OCI-LY3 (cell line): ENCODE measurements around the gene TNNI2.

Experiments
- H2AFZ ChIP-seq: fragments of 200-600, 300-600 bp; shearing (Covaris generic); 2 replicates; pipeline ENCODE4 v1.6.0; 2014; ENCODE audit warnings: antibody characterized with exemption, low read depth, low read length
- H3K27ac ChIP-seq: fragments of 200-600, 300-600 bp; sonication (generic); 2 replicates; pipeline ENCODE4 v1.5.1; 2014; ENCODE audit warnings: mild to moderate bottlenecking, low read length, moderate library complexity, mixed read lengths
- H3K27me3 ChIP-seq: fragments of 200-600, 300-600 bp; sonication (generic); 2 replicates; pipeline ENCODE4 v1.6.1; 2014; ENCODE audit warnings: low read depth, low read length, mixed read lengths
- H3K36me3 ChIP-seq: fragments of 200-600, 300-600 bp; sonication (generic); replicated peaks from 2 replicates; pipeline ENCODE3; 2014; ENCODE audit warnings: low read depth, low read length, mixed read lengths
- H3K4me1 ChIP-seq: fragments of 300-600, 200-600 bp; sonication (generic); 2 replicates; pipeline ENCODE4 v1.6.1; 2014; ENCODE audit warnings: low read length, mixed read lengths
- H3K4me2 ChIP-seq: fragments of 200-600, 300-600 bp; sonication (generic); 2 replicates; pipeline ENCODE4 v1.6.1; 2014; ENCODE audit warnings: low read length, mixed read lengths
- H3K4me3 ChIP-seq: fragments of 300-600, 200-600 bp; sonication (generic); 2 replicates; pipeline ENCODE4 v1.5.1; 2014; ENCODE audit warnings: antibody characterized with exemption, mild to moderate bottlenecking, low read length, moderate library complexity
- H3K79me2 ChIP-seq: fragments of 300-600, 200-600 bp; shearing (Covaris generic); 2 replicates; pipeline ENCODE4 v1.6.1; 2014; ENCODE audit warnings: mild to moderate bottlenecking, low read length, mixed read lengths
- H3K9ac ChIP-seq: fragments of 300-600, 200-600 bp; shearing (Covaris generic); 2 replicates; pipeline ENCODE4 v1.6.0; 2014; ENCODE audit warnings: mild to moderate bottlenecking, low read length, moderate library complexity
- H3K9me3 ChIP-seq: fragments of 200-600, 300-600 bp; shearing (Covaris generic); 2 replicates; pipeline ENCODE4 v1.6.1; 2014; ENCODE audit warnings: low read length, mixed read lengths; ENCODE audit not compliant: insufficient read depth
- H4K20me1 ChIP-seq: fragments of 200-600, 300-600 bp; sonication (generic); 2 replicates; pipeline ENCODE4 v1.6.1; 2016; ENCODE audit warnings: low read length, mixed read lengths; ENCODE audit not compliant: insufficient read depth
- CTCF ChIP-seq: fragments of 200-600, 300-600 bp; sonication (generic); IDR thresholded peaks from 2 replicates; pipeline ENCODE4 v1.5.1; 2014; ENCODE audit warnings: antibody characterized with exemption, low read length, low read depth
- EZH2phosphoT487 ChIP-seq: fragments of 200-600 bp; shearing (Covaris generic); IDR thresholded peaks from 2 replicates; pipeline ENCODE4 v1.6.1; 2018; ENCODE audit warnings: antibody characterized with exemption, mixed run types, low read depth

TNNI2 gene

GRCh38 chr11:1858576-1858975 is 19.8 kb downstream of the TNNI2 start:
- Histone ChIP-seq H3K36me3 (peaks cover 74% of the 10 kb centered on the region), H4K20me1 (peaks cover 94% of the 10 kb centered on the region), H3K9ac (no peak overlapping the region), H3K27ac (no peak overlapping the region), H3K4me2 (0 out of 2 replicates have a peak overlapping the region, but pooled peaks have one; percentile 79), H3K4me3 (no peak overlapping the region), H3K79me2 (peaks cover 99% of the 10 kb centered on the region), H3K27me3 (no peaks in the 10 kb centered on the region), H2AFZ (no peak overlapping the region), H3K9me3 (no peaks in the 10 kb centered on the region), H3K4me1 (peaks cover 37% of the 10 kb centered on the region)
- no peak for TF ChIP-seq EZH2phosphoT487
- no peak for TF ChIP-seq CTCF

- Histone ChIP-seq H4K20me1 (peaks cover 99% of the 10 kb centered on the region), H3K4me1 (peaks cover 37% of the 10 kb centered on the region), H3K27me3 (no peaks in the 10 kb centered on the region), H3K4me3 (no peak overlapping the region), H3K4me2 (no peak overlapping the region), H3K79me2 (peaks cover 97% of the 10 kb centered on the region), H3K27ac (no peak overlapping the region), H2AFZ (no peak overlapping the region), H3K9ac (no peak overlapping the region), H3K9me3 (no peaks in the 10 kb centered on the region), H3K36me3 (peaks cover 72% of the 10 kb centered on the region)
- TF ChIP-seq CTCF, result no peak
- no peak for TF ChIP-seq EZH2phosphoT487
Measured at GRCh38 chr11:1859004-1859403, 20.2 kb downstream of the TNNI2 start.

- peaks cover 100% of the 10 kb centered on the region for H4K20me1 ChIP-seq
- H3K27ac ChIP-seq, result no peak overlapping the region
- no peak overlapping the region for H2AFZ ChIP-seq
- H3K4me2 ChIP-seq, result no peak overlapping the region
- no peak overlapping the region for H3K4me3 ChIP-seq
- H3K36me3 ChIP-seq, result peaks cover 71% of the 10 kb centered on the region
- H3K4me1 ChIP-seq, result peaks cover 37% of the 10 kb centered on the region
- no peaks in the 10 kb centered on the region for H3K9me3 ChIP-seq
- no peak overlapping the region for H3K9ac ChIP-seq
- H3K27me3 ChIP-seq, result no peaks in the 10 kb centered on the region
- H3K79me2 ChIP-seq, result peaks cover 94% of the 10 kb centered on the region
- no peak for TF ChIP-seq EZH2phosphoT487
- no peak for TF ChIP-seq CTCF
Measured at GRCh38 chr11:1860108-1860507, 21.3 kb downstream of the TNNI2 start.

- Histone ChIP-seq H3K27me3 (no peaks in the 10 kb centered on the region), H3K79me2 (peaks cover 83% of the 10 kb centered on the region)
- TF ChIP-seq CTCF (no peak), EZH2phosphoT487 (no peak)
Measured at GRCh38 chr11:1861435-1862411, 22.9 kb downstream of the TNNI2 start.

More at GRCh38 chr11:1861435-1862411, 22.9 kb downstream of the TNNI2 start:
- H3K9ac ChIP-seq, result no peak overlapping the region
- H3K4me2 ChIP-seq, result no peak overlapping the region
- no peak overlapping the region for H2AFZ ChIP-seq
- H3K36me3 ChIP-seq, result peaks cover 69% of the 10 kb centered on the region
- H4K20me1 ChIP-seq, result peaks cover 100% of the 10 kb centered on the region
- no peak overlapping the region for H3K27ac ChIP-seq
- H3K9me3 ChIP-seq, result no peaks in the 10 kb centered on the region
- H3K4me1 ChIP-seq, result peaks cover 20% of the 10 kb centered on the region
- no peak overlapping the region for H3K4me3 ChIP-seq
